HG03039 (cell line): ENCODE data around the gene CPNE2.
"Not testable (repeated sequence)": the region's sequence is repeated elsewhere in the genome, so short reads cannot be mapped to it uniquely, and the experiment has no call there.

Source experiments
- ATAC-seq: cut with Tn5 transposase; IDR thresholded peaks from one replicate; pipeline ENCODE4 v1.9.1; 2021; ENCODE audit warnings: mild to moderate bottlenecking, moderate library complexity; ENCODE audit not compliant: unreplicated experiment

CPNE2 gene

DNA sequence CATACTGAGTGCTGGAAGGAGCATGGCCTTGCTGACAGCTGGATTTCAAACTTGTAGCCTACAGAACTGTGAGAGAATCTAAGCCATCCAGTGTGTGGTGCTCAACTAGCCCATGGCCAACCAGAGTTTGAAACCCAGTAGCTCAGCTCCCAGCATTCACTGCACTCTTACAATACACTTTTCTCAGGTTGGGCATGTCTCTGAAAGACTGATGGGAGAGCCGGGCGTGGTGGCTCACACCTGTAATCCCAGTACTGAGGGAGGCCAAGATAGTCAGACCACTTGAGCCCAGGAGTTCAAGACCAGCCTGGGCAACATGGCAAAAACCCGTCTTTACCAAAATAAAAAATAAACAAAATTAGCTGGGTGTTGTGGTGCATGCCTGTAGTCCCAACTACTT lies 3.8 kb downstream of the CPNE2 start:
- ATAC-seq: no peak

DNA sequence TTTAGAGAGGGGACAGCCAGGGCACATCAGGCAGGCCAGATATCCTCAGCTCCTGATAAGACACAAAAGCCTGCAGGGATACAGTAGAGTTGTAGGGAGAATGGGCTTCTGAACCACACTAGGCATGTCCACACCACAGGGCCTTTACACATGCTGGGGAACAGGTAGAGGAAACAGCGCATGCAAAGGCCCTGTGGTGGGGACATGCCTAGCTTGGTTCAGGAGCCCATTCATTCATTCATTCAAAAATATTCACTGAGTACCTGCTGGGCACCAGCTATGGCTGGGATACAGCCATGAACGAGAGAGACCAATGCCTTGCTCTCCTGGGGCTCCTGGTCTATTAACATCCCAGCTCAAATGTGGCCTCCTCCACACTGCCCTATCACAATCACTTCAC lies 4.4 kb downstream of the CPNE2 start:
- ATAC-seq: no peak

DNA sequence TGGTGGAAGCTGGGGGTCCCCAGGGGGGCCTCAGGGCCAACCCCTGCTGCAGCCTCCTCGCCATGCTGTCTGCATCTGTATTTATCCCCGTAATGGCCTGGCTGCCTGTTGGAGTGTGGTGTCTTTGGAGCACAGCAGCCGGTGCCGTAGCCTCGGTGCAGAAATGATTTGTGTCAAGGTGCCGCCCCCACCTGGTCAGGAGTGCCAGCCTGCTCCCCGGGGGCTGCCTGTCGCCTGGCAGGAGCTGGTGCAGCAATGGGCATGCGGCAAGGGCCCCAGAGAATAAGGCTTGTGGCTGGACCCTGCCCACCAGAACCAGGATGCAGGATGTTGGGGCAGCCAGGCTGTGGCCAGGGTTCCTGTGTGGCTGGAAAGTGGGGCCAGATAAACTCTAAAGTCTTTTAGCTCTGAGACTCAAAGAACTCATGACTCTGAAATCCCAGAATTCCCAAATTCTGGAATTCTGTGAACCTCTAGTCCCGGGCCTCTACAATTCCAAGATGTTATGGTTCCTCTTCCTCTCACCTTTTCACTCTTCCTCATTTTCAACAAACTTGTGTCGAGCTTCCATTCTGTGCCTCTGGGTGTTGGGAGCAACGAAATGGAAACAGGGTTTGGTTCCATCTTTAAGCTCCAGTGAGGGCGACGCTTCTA lies 5.9 kb downstream of the CPNE2 start:
- no peak for ATAC-seq

DNA sequence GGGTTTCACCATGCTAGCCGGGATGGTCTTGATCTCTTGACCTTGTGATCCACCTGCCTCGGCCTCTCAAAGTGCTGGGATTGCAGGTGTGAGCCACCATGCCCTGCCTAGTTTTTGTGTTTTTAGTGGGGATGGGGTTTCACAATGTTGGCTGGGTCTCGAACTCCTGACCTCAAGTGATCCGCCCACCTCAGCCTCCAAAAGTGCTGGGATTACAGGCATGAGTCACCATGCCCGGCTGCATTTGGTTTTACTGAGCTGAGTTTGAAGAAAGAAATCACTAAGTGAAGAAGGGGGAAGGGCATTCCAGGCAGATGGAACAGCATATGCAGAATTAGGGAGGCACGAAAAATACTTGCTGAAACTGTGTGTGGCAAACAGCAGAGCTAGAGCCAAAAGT lies 7.6 kb downstream of the CPNE2 start:
- not testable (repeated sequence) for ATAC-seq

- ATAC-seq: no peak
Measured at GRCh38 chr16:57100445-57100844, 8.1 kb downstream of the CPNE2 start.

GRCh38 chr16:57102888-57103851 lies 10.8 kb downstream of the CPNE2 start:
- ATAC-seq: no peak

DNA sequence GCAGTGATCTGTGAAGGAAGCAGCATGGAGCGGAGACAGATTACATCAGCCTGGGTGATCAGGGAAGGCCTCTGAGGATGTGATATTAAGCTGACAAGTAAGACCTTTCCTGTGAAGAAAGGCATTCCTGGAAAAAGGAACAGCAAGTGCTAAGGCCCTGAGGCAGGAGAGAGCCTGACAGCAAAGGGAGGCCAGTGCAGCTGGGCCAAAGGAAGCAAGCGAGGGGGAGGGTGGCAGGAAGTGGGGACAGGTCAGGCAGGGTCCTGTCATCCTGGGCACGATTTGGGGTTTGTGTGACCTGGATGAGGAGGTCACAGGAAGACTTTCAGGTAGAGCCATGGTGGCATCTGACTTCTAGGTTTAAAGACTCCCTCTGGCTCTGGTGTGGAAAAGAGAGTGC lies 12.3 kb downstream of the CPNE2 start:
- ATAC-seq: no peak

DNA sequence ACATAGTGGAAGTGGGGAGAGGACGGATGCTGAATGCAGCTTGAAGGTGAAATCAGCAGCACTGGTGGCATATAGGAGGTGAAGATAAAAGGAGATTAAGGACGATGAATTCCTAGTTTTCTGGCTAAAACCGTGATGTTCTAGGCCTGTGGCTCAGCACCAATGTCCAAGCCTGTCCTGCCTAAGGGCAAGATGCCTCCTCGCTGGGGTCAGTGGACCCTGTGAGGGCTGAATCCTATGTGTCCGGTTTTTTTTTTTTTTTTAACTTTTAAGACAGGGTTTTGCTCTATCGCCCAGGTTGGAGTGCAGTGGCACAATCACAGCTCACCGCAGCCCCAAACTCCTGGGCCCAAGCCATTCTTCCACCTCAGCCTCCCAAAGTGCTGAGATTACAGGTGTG lies 12.8 kb downstream of the CPNE2 start:
- ATAC-seq: no peak

DNA sequence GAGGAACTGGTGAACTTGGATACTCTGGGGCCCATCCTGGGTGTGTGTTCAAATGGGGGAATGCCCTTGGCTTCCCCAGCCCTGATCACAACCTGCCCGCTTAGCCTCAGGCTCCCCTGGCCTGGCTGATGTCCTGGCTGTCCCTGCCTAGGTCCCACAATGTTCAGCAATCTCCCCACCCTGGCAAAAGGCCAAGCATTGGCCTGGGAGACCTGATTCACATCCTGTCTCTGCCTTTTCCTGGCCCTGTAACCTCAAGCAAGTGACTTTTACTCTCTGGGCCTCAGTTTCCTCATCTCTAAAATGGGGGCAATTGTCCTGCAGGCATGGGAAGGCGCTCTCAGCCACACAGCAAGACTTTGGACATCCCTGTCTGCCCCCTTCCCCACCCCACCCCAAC lies 14.4 kb downstream of the CPNE2 start:
- no peak for ATAC-seq

GRCh38 chr16:57107321-57107922 lies 15.0 kb downstream of the CPNE2 start:
- no peak for ATAC-seq

GRCh38 chr16:57108432-57108831 lies 16.0 kb downstream of the CPNE2 start:
- no peak for ATAC-seq

GRCh38 chr16:57109259-57110105 lies 17.1 kb downstream of the CPNE2 start:
- ATAC-seq: not testable (repeated sequence)

DNA sequence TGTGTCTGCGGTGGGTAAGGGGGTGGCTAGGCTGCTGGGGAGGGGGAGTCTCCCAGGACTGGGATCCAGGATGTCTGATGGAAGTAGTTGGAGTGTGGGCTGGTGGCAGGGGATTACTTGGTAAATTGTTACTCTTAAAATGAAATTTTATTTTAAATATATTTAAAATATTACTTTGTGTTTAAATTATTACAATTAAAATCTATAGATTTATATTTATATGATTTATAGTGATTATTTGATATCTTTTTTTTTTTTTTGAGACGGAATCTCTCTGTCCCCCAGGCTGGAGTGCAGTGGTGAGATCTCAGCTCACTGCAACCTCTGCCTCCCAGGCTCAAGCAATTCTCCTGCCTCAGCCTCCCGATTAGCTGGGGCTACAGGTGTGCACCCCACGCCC lies 18.6 kb downstream of the CPNE2 start:
- ATAC-seq: no peak

DNA sequence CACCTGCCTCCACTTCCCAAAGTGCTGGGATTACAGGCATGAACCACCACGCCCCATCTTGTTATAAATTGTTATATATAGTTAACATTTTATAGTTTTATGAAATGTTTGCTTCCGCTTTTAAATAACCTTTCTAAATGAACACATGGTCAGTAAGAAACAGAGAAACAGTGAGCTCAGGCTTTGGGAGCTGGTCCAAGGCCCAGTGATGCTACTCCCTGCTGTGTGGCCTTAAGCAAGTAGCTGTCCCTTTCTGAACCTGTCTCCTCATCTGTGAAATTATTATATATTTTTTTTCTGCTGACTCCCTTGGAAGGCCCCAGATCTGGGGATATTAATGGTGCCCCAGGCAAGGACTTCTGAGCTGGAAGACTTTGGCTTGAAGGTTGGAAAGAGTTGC lies 19.0 kb downstream of the CPNE2 start:
- no peak for ATAC-seq

DNA sequence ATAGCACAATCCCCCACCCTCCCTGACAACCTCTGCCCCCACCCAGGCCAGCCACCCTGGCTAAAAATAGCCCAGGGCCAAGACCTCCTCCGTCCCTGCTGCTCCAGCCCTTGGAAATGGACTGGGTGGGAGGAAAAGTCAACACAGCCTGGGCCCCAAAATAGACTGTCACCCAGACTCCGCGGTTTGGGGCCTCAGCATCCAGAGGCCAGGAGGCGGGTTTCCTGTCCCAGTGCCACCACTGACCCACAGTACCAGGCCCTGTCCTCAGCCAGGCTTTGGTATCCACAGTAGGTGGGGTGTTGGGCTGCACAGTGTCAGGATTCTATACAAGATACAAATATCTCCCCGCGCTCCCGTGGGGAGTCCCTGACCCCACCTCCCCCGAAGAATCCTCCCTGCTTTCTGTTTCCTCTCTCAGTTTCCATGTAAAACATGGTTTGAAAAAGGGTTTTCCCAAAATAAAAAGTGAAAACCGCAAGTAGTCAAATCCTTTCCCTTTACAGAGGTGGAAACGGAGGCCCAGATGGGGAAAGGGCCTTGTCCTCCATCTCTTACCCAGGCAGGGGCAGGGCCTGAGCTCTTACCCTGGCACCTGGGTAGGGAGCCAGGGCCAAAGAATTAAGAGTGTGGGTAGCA lies 20.1 kb downstream of the CPNE2 start:
- ATAC-seq: no peak

GRCh38 chr16:57113042-57113453 lies 20.7 kb downstream of the CPNE2 start:
- no peak for ATAC-seq

DNA sequence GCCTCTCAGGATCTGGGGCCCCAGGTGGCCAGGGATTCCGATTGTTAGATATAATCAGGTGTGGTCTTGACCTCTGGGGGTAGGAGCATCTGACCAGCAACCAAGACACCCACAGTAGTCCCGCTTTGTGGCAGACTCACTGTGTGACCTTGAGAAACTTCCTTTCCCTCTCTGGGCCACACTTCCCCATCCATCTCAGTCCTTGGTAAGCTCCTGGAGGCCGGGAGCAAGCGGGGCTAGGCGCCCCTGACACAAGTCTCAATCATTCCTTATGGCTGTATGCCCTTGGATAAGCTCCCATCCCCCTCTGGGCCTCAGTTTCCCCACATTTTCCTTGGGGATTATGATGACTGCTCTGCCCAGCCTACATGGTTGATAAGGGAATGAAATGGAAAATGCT lies 21.3 kb downstream of the CPNE2 start:
- ATAC-seq: no peak

DNA sequence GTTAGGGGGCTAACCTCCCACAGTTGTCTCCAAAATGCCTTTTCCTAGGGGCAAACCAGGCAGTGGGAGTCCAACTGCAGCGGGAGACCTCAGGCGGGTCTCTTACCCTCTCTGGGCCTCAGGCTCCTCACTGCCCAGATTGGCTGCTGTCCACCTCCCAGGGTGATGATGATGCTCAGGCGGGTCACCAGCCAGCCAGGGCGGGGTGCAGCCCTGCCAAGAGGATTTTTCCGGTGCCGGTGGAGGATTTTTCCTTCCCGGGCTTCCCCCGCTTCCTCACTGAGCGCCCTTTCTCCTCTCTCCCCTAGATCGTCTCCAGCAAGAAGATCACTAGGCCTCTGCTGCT lies 22.8 kb downstream of the CPNE2 start:
- no peak for ATAC-seq

DNA sequence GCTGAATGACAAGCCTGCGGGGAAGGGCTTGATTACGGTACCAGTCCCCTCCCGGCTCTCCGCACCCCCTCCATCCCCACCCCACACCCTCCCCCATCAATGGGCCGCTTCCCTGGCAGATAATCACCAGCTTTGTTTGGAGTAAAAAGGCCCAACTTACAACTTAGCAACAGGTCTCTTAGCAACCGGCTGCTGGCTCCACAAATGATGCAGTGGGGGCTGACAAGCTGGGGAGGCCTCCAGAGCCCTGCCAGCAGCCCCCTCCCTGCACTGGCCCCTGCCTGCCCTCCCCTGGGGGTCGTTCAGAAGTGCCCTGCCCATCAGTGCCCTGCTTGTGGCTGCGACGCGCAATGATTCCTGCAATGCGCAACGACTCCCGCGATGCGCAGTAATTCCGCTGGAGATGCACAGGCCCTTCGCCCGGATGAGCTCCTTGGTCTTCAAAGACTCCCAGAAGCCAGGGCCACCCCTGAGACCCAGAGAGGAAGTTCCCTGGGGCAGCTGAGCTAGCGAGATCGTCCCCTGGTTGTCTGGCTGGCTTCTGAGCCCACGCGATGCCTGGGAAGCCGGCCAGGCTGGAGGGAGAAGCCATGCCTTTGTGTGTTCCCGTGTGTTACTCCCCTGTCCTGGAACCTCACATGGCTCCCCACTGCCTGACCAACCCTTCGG lies 23.3 kb downstream of the CPNE2 start:
- ATAC-seq: no peak

DNA sequence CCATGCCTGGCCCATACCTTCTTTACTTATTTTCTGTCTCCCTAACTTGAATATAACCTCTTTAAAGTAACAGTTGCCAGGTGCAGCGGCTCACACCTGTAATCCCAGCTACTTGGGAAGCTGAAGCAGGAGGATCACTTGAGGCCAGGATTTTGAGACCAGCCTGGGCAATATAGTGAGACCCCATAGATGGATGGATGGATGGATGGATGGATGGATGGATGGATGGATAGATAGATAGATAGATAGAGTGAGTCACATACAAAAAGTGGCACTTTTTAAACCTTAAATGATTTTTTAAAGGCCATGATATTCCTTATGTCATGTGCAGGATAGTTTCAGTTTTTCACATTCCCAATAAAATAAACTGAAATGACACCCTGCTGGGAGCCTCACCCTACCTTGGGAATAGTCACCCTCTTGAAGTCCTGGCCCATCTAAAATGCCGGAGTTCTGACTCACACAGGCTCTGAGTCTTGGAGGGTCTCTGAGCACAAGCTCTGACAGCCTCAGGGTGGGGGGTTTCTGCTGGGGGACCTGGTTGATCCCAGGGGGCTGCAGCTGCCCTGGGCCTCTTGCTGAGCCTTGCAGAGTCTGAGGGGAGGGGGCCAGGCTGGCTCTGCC lies 26.2 kb downstream of the CPNE2 start:
- no peak for ATAC-seq
